ENCODE results near the gene SNRNP40.

SNRNP40 gene

GRCh38 chr1:31218705-31219104 lies 77.9 kb downstream of the SNRNP40 start:
- no peak for TF ChIP-seq CTCF (IDR thresholded peaks at IDR 0.05)
- H3K4me3 ChIP-seq = no peak overlapping the region
- DNase-seq = no peak
- intact Hi-C loops (cut with DNase I; ENCODE audit: low total_unique reads) = no loop called here
- peaks cover 0 to 41% of the 10 kb centered on the region in 2 donors for H3K27me3 ChIP-seq
- no peak overlapping the region for H3K27ac ChIP-seq
- H3K36me3 ChIP-seq = no peaks in the 10 kb centered on the region
- no peaks in the 10 kb centered on the region for H3K4me1 ChIP-seq
- H3K9me3 ChIP-seq = no peaks in the 10 kb centered on the region

GRCh38 chr1:31216016-31216415 lies 80.6 kb downstream of the SNRNP40 start:
- no peaks in the 10 kb centered on the region for H3K36me3 ChIP-seq
- H3K4me3 ChIP-seq = no peak overlapping the region
- H3K4me1 ChIP-seq = no peaks in the 10 kb centered on the region
- H3K27ac ChIP-seq = no peak overlapping the region
- DNase-seq = no peak
- intact Hi-C loops (cut with DNase I; ENCODE audit: low total_unique reads) = no loop called here
- peaks cover 0 to 34% of the 10 kb centered on the region in 2 donors for H3K27me3 ChIP-seq
- H3K9me3 ChIP-seq = no peaks in the 10 kb centered on the region
- no peak for TF ChIP-seq CTCF (IDR thresholded peaks at IDR 0.05)

- DNase-seq = no peak
- peaks cover 0 to 31% of the 10 kb centered on the region in 2 donors for H3K27me3 ChIP-seq
- intact Hi-C loops (cut with DNase I; ENCODE audit: low total_unique reads) = no loop called here
Measured at GRCh38 chr1:31215065-31215570, 81.5 kb downstream of the SNRNP40 start.

GRCh38 chr1:31214316-31215064 lies 82.1 kb downstream of the SNRNP40 start:
- DNase-seq = no peak
- H3K27me3 ChIP-seq = peaks cover 0 to 28% of the 10 kb centered on the region in 2 donors
- no peaks in the 10 kb centered on the region for H3K4me1 ChIP-seq
- TF ChIP-seq CTCF (IDR thresholded peaks at IDR 0.05) = no peak
- no peak overlapping the region for H3K4me3 ChIP-seq
- no peaks in the 10 kb centered on the region for H3K36me3 ChIP-seq
- H3K27ac ChIP-seq = no peak overlapping the region
- H3K9me3 ChIP-seq = no peaks in the 10 kb centered on the region
- intact Hi-C loops (cut with DNase I; ENCODE audit: low total_unique reads) = no loop called here

More at GRCh38 chr1:31215065-31215570, 81.5 kb downstream of the SNRNP40 start:
- H3K4me3 ChIP-seq = no peak overlapping the region
- H3K9me3 ChIP-seq = no peaks in the 10 kb centered on the region
- no peaks in the 10 kb centered on the region for H3K36me3 ChIP-seq
- no peak overlapping the region for H3K27ac ChIP-seq
- no peak for TF ChIP-seq CTCF (IDR thresholded peaks at IDR 0.05)
- no peaks in the 10 kb centered on the region for H3K4me1 ChIP-seq
